Measurements from ENCODE around the gene TMEM250.

Gene TMEM250

DNA sequence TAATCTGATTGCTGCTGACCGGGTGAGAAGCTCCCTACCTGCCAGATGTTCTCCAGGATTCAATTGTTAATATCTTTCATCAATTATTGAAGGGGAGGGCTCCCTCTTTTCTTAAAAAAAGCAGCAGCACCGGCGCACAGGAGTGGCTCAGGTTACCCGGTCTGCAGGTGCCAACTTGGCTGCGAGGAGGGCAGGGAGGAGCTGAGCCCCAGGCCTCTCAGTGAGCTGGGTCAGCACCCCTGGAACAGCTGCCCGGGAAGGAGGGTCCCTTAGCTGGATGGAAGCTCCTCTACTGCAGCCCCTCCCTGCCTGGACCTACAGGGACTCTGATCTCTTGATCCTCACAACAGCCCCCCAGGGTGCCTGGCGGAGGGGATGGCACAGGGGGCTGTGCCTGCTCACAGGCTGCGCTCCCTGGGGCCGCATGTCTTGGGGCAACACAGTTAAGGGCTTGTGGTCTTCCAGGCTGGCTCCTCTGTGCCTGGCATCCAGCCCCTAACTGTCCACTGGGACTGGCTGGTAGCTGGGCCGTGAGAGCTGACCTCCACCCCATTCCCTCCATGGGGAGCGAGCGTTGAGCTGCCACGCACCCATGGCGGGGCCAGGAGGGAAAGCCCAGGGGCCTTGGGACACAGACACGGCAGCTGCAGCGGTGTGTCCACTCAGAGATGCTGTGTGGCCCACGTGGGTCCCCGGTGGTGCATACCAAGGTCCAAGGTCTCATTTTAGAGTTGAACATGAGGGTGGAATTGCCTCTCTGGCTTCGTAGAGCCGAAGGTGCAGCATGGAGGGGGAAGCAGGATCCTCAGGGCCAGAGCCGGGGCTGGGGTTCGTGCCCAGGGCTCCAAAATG lies 28.6 kb upstream of the TMEM250 start:
- DNase-seq: no peak

- DNase-seq: no peak
These were observed 27.7 kb upstream of the TMEM250 start for GRCh38 chr9:136146126-136147037.

DNA sequence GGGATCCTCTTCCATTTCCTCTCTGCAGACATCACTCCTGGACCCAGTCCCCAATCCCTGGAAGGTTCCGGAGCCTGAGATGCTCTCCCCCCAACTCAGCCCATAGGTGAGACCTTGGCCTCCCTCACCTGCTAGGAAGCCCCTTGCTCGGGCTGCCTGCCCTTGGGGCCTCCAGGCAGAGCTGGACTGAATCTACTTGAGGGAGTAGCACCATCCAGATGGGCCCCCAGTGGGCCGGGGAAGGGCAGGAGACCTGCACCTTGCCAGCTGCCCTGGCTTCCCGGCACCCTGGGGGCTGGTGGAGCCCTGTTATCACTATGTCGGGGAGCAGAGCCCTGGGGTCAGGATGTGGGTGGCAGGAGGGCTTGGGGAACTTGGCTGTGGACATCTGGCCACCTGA lies 26.9 kb upstream of the TMEM250 start:
- no peak for DNase-seq

DNA sequence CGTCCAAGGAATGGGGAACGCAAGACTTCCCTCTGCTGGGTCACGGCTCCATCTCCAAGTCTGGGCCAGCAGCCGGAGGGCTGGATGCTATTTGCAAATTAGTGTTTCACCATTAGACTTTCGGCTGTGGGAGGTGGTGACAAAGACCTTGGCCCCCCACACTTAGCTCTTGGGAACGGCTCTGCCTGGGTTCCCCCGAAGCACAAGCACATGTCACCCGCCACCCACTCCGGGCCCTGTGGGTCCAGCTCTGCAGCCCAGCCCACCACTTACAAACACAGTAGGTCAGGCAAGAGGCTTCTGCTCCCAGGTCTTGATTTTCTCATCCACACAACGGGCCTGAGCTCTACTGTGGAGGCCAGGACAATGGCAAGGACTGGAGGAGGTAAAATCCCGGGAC lies 25.8 kb upstream of the TMEM250 start:
- DNase-seq: no peak

- no peak for DNase-seq
These were observed 24.7 kb upstream of the TMEM250 start for GRCh38 chr9:136143215-136144001.

DNA sequence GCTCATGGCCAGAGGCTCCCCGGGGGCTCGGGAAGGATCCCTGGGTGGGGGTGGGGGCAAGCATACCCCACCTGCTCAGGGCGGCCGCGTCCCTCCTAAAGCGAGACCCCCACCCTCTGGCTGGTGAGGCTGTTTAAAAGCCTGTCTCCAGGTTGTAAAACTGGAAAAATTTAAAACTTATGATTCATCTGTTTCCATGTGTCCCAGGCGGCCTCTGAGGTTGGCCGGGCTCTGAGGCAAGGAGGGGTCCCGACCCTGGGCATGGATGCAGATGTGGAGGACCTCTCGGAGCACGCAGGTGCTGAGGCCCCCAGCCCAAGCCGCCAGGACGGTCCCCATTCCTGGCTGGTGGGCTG lies 24.2 kb upstream of the TMEM250 start:
- DNase-seq: no peak

DNA sequence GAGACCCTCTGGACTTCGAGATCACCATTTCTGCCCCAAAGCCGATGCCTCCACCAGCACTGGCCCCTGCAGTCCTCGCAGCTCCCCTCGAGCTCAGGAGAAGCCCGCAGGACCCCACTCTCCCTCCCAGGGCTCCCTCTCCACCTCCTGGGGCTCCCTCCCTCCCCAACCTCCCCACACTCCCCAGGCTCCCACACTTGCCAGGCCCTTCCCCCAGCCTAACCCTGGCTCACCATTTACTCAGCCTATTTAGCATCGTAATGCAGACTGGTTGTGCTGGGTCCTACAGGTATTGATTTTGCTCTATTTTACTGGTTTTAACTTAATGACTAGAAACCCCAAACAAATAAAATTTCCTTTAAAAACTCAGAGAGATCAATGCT lies 23.7 kb upstream of the TMEM250 start:
- no peak for DNase-seq

DNA sequence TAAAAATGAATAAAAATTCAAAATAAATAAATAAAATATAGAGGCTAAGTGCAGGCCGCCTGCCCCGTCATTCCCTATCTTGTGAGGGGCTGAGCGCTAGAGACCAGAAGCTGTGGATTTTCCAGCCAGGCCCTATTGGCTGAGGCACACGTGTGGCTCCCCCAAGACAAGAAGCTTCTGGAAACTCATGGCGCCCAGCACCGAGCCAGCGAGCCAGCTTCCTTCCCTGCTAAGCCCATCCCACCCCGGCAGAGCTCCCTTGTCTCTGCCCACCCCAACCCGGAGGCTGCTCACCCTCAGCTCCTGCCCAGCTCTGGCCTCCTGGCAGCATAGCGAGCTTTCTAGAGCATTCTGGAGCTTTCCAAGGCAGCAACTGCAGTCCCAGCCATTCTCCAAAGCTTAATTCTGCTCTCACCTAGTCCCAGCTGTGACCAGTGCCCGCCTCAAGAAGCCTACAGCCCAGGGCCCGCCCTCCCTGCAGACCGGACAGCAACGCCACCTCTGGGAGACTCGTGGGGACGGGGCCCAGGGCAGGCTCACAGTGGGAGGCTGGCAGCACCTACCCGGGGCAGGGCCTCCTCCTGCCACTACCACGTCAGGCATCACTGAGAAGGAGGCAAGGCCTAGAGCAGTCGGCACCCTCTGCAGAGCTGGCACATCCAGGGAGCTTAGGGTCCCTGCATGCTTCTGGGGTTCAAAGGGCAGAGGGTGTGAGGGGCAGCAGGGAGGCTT lies 23.2 kb upstream of the TMEM250 start:
- no peak for DNase-seq

DNA sequence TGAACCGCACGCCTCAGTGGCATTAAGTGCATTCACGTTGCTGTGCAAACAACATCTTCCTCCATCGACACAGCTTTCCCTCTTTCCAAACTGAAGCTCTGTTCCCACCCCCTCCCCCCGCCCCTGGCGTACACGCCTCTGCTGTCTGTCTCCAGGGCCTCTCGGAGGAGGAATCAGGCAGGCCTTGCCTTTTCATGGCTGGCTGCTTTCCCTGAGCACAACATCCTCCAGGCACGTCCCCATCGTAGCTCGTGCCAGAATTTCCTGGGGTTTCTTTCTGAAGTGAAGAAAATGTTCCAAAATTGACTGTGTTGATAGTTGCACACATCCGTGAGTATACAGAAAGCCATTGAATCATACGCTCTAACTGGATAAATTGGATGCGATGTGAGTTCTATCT lies 22.3 kb upstream of the TMEM250 start:
- peak; percentile 65 for DNase-seq

GRCh38 chr9:136140046-136140445 lies 21.4 kb upstream of the TMEM250 start:
- DNase-seq: no peak

- no peak for DNase-seq
These were observed 19.9 kb upstream of the TMEM250 start for GRCh38 chr9:136138566-136138965.

- DNase-seq: no peak
These were observed 18.9 kb upstream of the TMEM250 start for GRCh38 chr9:136137321-136138265.

GRCh38 chr9:136136127-136136925 lies 17.7 kb upstream of the TMEM250 start:
- DNase-seq: no peak

GRCh38 chr9:136135326-136136126 lies 16.9 kb upstream of the TMEM250 start:
- no peak for DNase-seq

DNA sequence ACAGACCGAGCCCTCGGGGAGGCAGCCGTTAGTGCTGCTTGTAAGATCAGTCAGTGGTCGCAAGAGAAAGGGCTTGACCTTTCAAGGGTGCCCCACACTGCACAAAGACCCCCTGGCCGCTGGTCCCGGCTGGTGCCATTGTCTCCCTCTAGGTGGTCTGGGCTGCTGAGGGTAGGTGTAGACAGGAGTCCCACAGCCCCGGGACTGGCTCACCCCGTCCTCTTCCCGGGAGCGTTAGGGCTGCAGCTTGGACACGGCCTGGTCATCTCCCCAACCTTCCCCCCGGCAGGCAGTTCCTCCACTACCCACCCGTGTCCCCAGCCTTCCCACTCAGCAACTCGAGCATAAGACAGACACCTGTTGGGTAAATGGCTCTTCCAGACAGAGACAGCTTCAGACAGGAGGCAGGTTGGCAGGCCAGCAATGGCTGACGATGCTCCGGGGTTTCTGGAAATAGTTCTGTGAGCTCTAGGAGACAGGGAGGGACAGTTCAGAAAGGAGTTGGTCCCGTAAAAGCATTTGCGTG lies 15.3 kb upstream of the TMEM250 start:
- DNase-seq: no peak

GRCh38 chr9:136133191-136133958 lies 14.7 kb upstream of the TMEM250 start:
- DNase-seq: peak; percentile 7

DNA sequence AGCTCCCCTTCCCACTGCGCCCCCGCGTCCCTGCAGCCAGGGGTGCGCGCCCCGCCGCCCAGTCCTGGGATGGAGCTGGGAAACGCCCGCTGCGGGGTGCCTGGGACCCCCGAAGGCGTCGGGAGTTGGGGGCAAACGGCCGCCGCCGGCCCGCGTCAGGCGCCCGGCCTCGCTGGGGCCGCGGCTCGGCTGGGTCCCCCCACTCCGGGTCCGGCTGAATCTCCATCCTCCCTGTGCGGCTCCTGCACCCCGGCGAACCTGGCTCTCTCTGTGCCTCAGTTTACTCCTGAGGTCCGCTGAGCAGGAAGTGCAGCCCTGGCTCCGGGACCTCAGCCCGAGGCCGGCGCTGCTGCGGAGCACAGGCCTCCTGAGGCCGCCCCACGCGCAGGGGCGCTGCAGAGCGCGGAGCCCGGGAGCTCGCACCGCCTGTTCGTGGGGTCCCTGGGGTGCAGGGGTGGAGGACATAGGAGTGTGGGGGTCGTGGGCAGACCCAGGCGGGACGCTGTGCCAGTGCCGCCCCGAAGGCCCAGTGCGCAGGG lies 13.9 kb upstream of the TMEM250 start:
- DNase-seq: no peak
